Measurements from ENCODE around the gene SEC23A. TPM values are rescaled to one million over a fixed set of nuclear protein-coding genes. Genes with fewer than 3 reads are reported as not detected.

The SEC23A gene
- total RNA-seq, 3 donors from 2014 or later (not counting 1 experiment from before 2014, with no cell fraction given) = 61.3 to 75.5 (median 67.8) TPM

GRCh38 chr14:39091716-39092115, 11.3 kb downstream of the SEC23A start:
- peaks cover 51% of the 10 kb centered on the region for H3K36me3 ChIP-seq (ENCODE audit: control insufficient read depth, insufficient read depth, low read length)
- H3K4me1 ChIP-seq (ENCODE audit: control insufficient read depth, insufficient read depth, low read length) = no peaks in the 10 kb centered on the region
- H3K36me3 Mint-ChIP-seq = peaks cover 17% of the 10 kb centered on the region
- TF ChIP-seq, protein P1, sequence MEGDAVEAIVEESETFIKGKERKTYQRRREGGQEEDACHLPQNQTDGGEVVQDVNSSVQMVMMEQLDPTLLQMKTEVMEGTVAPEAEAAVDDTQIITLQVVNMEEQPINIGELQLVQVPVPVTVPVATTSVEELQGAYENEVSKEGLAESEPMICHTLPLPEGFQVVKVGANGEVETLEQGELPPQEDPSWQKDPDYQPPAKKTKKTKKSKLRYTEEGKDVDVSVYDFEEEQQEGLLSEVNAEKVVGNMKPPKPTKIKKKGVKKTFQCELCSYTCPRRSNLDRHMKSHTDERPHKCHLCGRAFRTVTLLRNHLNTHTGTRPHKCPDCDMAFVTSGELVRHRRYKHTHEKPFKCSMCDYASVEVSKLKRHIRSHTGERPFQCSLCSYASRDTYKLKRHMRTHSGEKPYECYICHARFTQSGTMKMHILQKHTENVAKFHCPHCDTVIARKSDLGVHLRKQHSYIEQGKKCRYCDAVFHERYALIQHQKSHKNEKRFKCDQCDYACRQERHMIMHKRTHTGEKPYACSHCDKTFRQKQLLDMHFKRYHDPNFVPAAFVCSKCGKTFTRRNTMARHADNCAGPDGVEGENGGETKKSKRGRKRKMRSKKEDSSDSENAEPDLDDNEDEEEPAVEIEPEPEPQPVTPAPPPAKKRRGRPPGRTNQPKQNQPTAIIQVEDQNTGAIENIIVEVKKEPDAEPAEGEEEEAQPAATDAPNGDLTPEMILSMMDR (IDR thresholded peaks at IDR 0.05) = no peak
- ATAC-seq (no peak), DNase-seq (no peak)
- H3K27me3 Mint-ChIP-seq (ENCODE audit: low read depth in 2 of 2) = no peaks in the 10 kb centered on the region
- H3K9me3 Mint-ChIP-seq = no peaks in the 10 kb centered on the region
- no peaks in the 10 kb centered on the region for H3K27me3 ChIP-seq (ENCODE audit: control insufficient read depth, insufficient read depth, low read length)
- no peak overlapping the region for H3K27ac ChIP-seq (ENCODE audit: low read length)
- H3K4me3 Mint-ChIP-seq = no peak overlapping the region
- no peaks in the 10 kb centered on the region for H3K9me3 ChIP-seq (ENCODE audit: control insufficient read depth, insufficient read depth, low read length)
- intact Hi-C loops (cut with micrococcal nuclease) = no loop called here
- H3K27ac Mint-ChIP-seq = peak overlapping the region; percentile 15 to 53
- H3K4me1 Mint-ChIP-seq = peaks cover 4 to 13% of the 10 kb centered on the region in 2 donors
- no CpG with 5 or more reads among the region's 1 CpG for WGBS (ENCODE audit: insufficient coverage)
- no peak overlapping the region for H3K4me3 ChIP-seq (ENCODE audit: low read length)

DNA sequence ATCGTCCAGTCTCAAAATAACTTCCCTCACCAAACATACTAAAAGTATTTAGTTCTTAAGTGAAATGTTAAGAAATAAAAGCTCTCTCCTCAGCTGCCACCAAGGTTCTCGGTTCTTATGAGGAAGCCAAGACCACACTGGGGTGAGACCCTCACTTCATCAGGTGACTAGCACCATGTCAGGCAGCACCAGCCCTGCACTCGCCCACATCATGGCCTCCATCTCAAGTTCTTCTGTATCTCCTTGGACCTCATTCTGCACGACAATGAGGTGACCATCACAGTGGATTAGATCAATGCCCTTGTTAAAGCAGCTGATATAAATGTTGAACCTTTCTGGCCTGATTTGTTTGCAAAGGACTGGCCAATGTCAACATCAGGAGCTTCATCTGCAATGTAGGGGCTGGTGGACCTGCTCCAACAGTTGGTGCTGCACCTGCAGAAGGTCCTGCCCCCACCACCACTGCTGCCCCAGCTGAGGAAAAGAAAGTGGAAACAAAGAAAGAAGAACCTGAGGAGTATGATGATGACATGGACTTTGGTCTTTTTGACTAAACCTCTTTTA, 12.4 kb downstream of the SEC23A start:
- H3K27ac Mint-ChIP-seq = no peak overlapping the region

DNA sequence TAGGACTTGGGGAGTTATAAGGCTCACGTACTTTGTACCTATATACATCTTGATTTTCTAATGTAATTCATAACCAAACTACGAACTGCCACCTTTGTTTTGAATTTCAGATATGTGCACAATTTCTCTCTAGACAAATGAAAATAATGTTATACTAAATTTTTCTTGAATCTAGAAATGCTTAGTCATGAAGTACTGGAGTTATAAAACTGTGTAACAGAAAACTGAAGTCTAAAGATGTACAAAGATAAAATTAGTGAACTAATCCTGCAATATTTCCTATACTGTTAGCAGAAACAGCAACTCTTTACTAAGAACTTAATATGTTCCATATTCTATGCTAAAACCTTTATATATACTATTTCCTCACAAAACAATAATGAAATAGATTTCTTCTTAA, 15.5 kb downstream of the SEC23A start:
- Mint-ChIP-seq H3K27ac (no peak overlapping the region), H3K4me1 (peaks cover 4 to 5% of the 10 kb centered on the region in 2 donors), H3K4me3 (no peak overlapping the region), H3K27me3 (ENCODE audit: low read depth in 2 of 2) (no peaks in the 10 kb centered on the region), H3K36me3 (peaks cover 17% of the 10 kb centered on the region), H3K9me3 (no peaks in the 10 kb centered on the region)
- ATAC-seq = no peak
- Histone ChIP-seq H3K36me3 (ENCODE audit: control insufficient read depth, insufficient read depth, low read length) (peaks cover 64% of the 10 kb centered on the region), H3K4me1 (ENCODE audit: control insufficient read depth, insufficient read depth, low read length) (no peaks in the 10 kb centered on the region), H3K9me3 (ENCODE audit: control insufficient read depth, insufficient read depth, low read length) (no peaks in the 10 kb centered on the region), H3K27ac (ENCODE audit: low read length) (no peak overlapping the region), H3K4me3 (ENCODE audit: low read length) (no peak overlapping the region), H3K27me3 (ENCODE audit: control insufficient read depth, insufficient read depth, low read length) (no peaks in the 10 kb centered on the region)
- intact Hi-C loops (cut with micrococcal nuclease) = no loop called here
- WGBS (ENCODE audit: insufficient coverage) = no CpG with 5 or more reads among the region's 2 CpGs
- TF ChIP-seq, protein P1 (IDR thresholded peaks at IDR 0.05) = no peak
- DNase-seq = no peak

More for the DNA sequence above, 12.4 kb downstream of the SEC23A start:
- ATAC-seq (no peak), DNase-seq (no peak)
- TF ChIP-seq, protein P1 (IDR thresholded peaks at IDR 0.05) = no peak
- intact Hi-C loops (cut with micrococcal nuclease) = no loop called here
- peaks cover 53% of the 10 kb centered on the region for H3K36me3 ChIP-seq (ENCODE audit: control insufficient read depth, insufficient read depth, low read length)
- WGBS (ENCODE audit: insufficient coverage) = 92% methylated on average over 3 of the region's 4 CpGs
- H3K9me3 ChIP-seq (ENCODE audit: control insufficient read depth, insufficient read depth, low read length) = no peaks in the 10 kb centered on the region
- no peak overlapping the region for H3K27ac ChIP-seq (ENCODE audit: low read length)
- no peak overlapping the region for H3K4me3 ChIP-seq (ENCODE audit: low read length)
- Mint-ChIP-seq H3K36me3 (peaks cover 17% of the 10 kb centered on the region), H3K27me3 (ENCODE audit: low read depth in 2 of 2) (no peaks in the 10 kb centered on the region), H3K4me1 (peaks cover 4 to 13% of the 10 kb centered on the region in 2 donors), H3K4me3 (no peak overlapping the region), H3K9me3 (no peaks in the 10 kb centered on the region)
- H3K4me1 ChIP-seq (ENCODE audit: control insufficient read depth, insufficient read depth, low read length) = no peaks in the 10 kb centered on the region
- H3K27me3 ChIP-seq (ENCODE audit: control insufficient read depth, insufficient read depth, low read length) = no peaks in the 10 kb centered on the region

DNA sequence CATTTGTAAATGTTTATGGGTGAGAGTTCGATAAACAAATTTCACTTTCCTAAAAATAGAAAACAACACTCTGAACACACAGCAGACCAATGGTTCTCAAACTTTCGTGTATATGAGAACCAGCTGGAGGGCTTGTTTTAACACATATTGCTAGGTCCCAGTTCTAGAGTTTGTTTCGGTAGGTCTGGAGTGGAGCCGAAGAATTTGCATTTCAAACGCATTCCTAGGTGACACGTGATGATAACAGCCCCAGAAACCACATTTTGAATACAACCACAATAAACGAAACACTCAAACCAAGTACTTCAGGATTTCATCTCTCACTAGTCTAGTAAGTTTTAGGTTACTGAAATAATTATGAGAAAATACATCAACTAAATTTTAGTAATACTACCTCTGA, 17.1 kb downstream of the SEC23A start:
- Histone ChIP-seq H3K9me3 (ENCODE audit: control insufficient read depth, insufficient read depth, low read length) (no peaks in the 10 kb centered on the region), H3K27ac (ENCODE audit: low read length) (no peak overlapping the region), H3K4me1 (ENCODE audit: control insufficient read depth, insufficient read depth, low read length) (no peaks in the 10 kb centered on the region), H3K4me3 (ENCODE audit: low read length) (no peak overlapping the region), H3K36me3 (ENCODE audit: control insufficient read depth, insufficient read depth, low read length) (peaks cover 58% of the 10 kb centered on the region), H3K27me3 (ENCODE audit: control insufficient read depth, insufficient read depth, low read length) (no peaks in the 10 kb centered on the region)
- TF ChIP-seq, protein P1 (IDR thresholded peaks at IDR 0.05) = no peak
- intact Hi-C loops (cut with micrococcal nuclease) = no loop called here
- ATAC-seq = no peak
- Mint-ChIP-seq H3K36me3 (peaks cover 8% of the 10 kb centered on the region), H3K9me3 (no peaks in the 10 kb centered on the region), H3K4me1 (peaks cover 4 to 5% of the 10 kb centered on the region in 2 donors), H3K4me3 (no peak overlapping the region), H3K27me3 (ENCODE audit: low read depth in 2 of 2) (no peaks in the 10 kb centered on the region), H3K27ac (no peak overlapping the region)
- 79% methylated on average over 6 of the region's 7 CpGs for WGBS (ENCODE audit: insufficient coverage)
- DNase-seq = no peak

Data from natural killer cell (primary cell).